ENCODE results near the gene IGLL5. TPM values are rescaled to one million over a fixed set of nuclear protein-coding genes. Genes with fewer than 3 reads are reported as not detected.

The IGLL5 gene
- total RNA-seq, 6 donors from 2014 or later = 4.3 to 58.5 (median 21.5) TPM

DNA sequence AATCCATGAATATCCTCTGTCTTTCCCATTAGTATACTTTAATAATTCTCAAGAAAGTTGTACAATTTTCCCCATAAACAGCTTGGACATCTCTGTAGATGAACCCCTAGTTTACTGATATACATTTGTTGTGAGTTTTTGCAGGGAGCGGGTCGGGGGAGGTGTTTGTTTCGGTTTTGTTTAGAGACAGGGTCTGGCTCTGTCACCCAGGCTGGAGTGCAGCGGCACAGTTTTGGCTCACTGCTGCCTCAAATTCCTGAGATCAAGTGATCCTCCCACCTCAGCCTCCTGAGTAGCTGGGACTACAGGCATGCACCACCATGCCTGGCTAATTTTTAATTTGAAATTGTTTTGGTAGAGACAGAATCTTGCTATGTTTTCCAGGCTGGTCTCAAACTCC lies 57.6 kb downstream of the IGLL5 start:
- no peak for DNase-seq
- Histone ChIP-seq H3K27ac (no peak overlapping the region), H3K27me3 (no peaks in the 10 kb centered on the region), H3K4me3 (no peak overlapping the region), H3K4me1 (no peaks in the 10 kb centered on the region), H3K9me3 (no peaks in the 10 kb centered on the region), H3K36me3 (no peaks in the 10 kb centered on the region)
- TF ChIP-seq POLR2A (IDR thresholded peaks at IDR 0.05) = no peak
- no peak for TF ChIP-seq POLR2AphosphoS5 (IDR thresholded peaks at IDR 0.05)
- TF ChIP-seq, protein P1, sequence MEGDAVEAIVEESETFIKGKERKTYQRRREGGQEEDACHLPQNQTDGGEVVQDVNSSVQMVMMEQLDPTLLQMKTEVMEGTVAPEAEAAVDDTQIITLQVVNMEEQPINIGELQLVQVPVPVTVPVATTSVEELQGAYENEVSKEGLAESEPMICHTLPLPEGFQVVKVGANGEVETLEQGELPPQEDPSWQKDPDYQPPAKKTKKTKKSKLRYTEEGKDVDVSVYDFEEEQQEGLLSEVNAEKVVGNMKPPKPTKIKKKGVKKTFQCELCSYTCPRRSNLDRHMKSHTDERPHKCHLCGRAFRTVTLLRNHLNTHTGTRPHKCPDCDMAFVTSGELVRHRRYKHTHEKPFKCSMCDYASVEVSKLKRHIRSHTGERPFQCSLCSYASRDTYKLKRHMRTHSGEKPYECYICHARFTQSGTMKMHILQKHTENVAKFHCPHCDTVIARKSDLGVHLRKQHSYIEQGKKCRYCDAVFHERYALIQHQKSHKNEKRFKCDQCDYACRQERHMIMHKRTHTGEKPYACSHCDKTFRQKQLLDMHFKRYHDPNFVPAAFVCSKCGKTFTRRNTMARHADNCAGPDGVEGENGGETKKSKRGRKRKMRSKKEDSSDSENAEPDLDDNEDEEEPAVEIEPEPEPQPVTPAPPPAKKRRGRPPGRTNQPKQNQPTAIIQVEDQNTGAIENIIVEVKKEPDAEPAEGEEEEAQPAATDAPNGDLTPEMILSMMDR (IDR thresholded peaks at IDR 0.05) = no peak
- no peak for TF ChIP-seq EP300 (IDR thresholded peaks at IDR 0.05)
- ATAC-seq (ENCODE audit: low FRiP score in 2 of 2) = no peak
- WGBS, 2 donors = 77 to 79% methylated on average over 4 of the region's 4 CpGs

Small RNAs within 50 kb of the gene (small RNA-seq; reads per million reads assigned to genes)
- gene IGLC4 (0 reads per million in 4 donors), gene IGLC5 (0 reads per million in 4 donors), gene IGLJ1 (0 reads per million in 4 donors), gene IGLJ2 (0 reads per million in 4 donors), gene IGLJ3 (0 to 0.12 (median 0.03) reads per million in 4 donors), gene IGLJ4 (0 reads per million in 4 donors), gene IGLJ5 (0 reads per million in 4 donors), gene IGLJ6 (0 reads per million in 4 donors), gene IGLJ7 (0 reads per million in 4 donors), gene IGLV2-5 (0 to 1.4 (median 0.27) reads per million in 4 donors), gene IGLV3-2 (0 reads per million in 4 donors), gene IGLV3-4 (0 reads per million in 4 donors), gene IGLV3-6 (0 reads per million in 4 donors), gene IGLV3-7 (0 reads per million in 4 donors), gene MIR5571 (0 to 0.26 (median 0) reads per million in 4 donors)

Other genes starting within 250 kb of the IGLL5 start
- gene GGTLC2, start 243.2 kb upstream of the IGLL5 start, total RNA-seq = 1 to 10 TPM in 3 of 6 donors, under 1 TPM in 1, not detected in 2; 0.89 to 5.3 (median 4.3) TPM
- 1 to 10 TPM in 4 of 6 donors, under 1 TPM in 1, not detected in 1; 0.80 to 7.3 (median 2.7) TPM for gene GNAZ, start 182.7 kb downstream of the IGLL5 start, total RNA-seq